NCI-H2171 treated with DMSO at 0.1 percent for 48 hours (cell line): Measurements from ENCODE around the gene LOXHD1.
A peak's percentile ranks its signal among the peaks of the same experiment; 100 is the strongest.

Experiments
- DNase-seq: peaks from one replicate; lab custom pipeline; 2025; lab: John Stamatoyannopoulos, UW

The LOXHD1 gene

GRCh38 chr18:46574743-46575115 is 82.3 kb downstream of the LOXHD1 start:
- DNase-seq: no peak

GRCh38 chr18:46574000-46574742 is 82.8 kb downstream of the LOXHD1 start:
- DNase-seq: no peak

GRCh38 chr18:46573156-46573555 is 83.9 kb downstream of the LOXHD1 start:
- DNase-seq: no peak

GRCh38 chr18:46571756-46572155 is 85.3 kb downstream of the LOXHD1 start:
- DNase-seq: no peak

DNA sequence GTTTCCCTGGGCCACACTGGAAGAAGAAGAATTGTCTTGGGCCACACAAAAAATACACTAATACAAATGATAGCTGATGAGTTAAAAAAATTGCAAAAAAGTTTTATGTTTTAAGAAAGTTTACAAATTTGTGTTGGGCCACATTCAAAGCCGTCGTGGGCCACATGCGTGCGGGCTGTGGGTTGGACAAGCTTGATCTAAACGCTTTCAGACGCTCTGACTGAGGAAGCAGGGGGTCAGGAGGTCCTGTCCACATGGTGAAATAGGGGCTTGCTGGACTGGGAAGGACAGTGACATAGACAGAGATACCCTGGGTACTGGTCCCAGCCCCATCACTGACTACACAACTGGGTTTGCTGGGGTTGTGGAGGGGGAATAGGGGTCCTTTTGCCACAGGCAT is 86.4 kb downstream of the LOXHD1 start:
- DNase-seq: no peak

- no peak for DNase-seq
Measured at GRCh38 chr18:46570134-46570533, 86.9 kb downstream of the LOXHD1 start.

GRCh38 chr18:46569211-46569610 is 87.8 kb downstream of the LOXHD1 start:
- no peak for DNase-seq

GRCh38 chr18:46567196-46567595 is 89.8 kb downstream of the LOXHD1 start:
- DNase-seq: no peak

- DNase-seq: no peak
Measured at GRCh38 chr18:46566111-46566510, 90.9 kb downstream of the LOXHD1 start.

- no peak for DNase-seq
Measured at GRCh38 chr18:46565256-46565655, 91.8 kb downstream of the LOXHD1 start.

DNA sequence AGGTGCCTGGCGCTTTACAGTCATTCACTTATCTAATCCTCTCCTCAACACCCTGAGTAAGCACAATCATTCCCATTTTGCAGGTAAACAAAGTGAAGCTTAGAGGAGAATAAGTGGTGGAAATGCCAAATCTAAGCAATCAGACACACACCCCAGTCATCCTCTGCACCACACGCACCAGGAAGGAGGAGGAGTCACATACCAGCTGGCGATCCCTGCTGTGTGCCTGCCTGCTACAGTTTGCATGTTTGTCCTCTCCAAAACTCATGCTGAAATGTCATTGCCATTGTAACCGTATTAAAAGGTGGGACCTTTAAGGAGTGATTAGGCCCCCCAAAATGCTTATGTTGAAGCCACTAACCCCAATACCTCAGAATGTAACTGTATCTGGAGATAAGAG is 93.7 kb downstream of the LOXHD1 start:
- peak; percentile 21 for DNase-seq

GRCh38 chr18:46562674-46563192 is 94.3 kb downstream of the LOXHD1 start:
- DNase-seq: no peak

DNA sequence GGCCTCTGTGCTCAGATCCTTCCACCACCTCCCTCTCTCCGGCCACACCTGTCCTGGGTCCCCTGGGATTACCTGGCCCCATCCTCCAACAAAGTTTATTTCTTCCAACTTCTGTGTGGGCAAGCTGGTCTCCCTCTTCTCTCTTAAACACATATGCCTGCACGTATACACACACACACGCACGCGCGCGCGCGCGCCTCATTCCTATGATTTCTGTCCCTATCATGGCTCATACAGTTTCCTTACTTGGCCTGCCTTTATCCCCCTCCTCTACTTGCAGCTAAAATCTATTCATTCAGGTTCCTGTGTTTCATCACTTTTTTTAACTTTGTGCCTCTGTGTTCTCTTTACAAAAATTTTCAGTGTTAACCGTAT is 96.4 kb downstream of the LOXHD1 start:
- DNase-seq: no peak

GRCh38 chr18:46559946-46560670 is 96.9 kb downstream of the LOXHD1 start:
- DNase-seq: no peak

GRCh38 chr18:46559296-46559695 is 97.7 kb downstream of the LOXHD1 start:
- no peak for DNase-seq

DNA sequence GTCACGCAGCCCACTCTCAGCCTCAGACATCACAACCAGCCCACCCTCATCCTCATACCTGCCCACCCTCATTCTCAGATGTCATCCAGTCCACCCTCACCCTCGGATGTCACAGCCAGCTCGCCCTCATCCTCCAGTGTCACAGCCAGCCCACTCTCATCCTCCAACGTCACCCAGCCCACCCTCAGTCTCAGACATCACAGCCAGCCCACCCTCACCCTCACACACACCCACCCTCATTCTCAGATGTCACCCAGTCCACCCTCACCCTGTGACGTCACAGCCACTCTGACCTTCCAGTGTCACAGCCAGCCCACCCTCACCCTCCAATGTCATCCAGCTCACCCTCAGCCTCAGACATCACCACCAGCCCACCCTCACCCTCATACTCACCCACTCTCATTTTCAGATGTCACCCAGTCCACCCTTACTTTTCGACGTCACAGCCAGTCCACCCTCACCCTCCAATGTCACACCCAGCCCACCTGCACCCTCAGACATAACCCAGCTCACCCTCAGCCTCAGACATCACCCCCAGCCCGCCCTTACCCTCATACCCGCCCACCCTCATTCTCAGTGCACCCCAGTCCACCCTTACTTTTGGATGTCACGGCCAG is 100.3 kb downstream of the LOXHD1 start:
- no peak for DNase-seq

DNA sequence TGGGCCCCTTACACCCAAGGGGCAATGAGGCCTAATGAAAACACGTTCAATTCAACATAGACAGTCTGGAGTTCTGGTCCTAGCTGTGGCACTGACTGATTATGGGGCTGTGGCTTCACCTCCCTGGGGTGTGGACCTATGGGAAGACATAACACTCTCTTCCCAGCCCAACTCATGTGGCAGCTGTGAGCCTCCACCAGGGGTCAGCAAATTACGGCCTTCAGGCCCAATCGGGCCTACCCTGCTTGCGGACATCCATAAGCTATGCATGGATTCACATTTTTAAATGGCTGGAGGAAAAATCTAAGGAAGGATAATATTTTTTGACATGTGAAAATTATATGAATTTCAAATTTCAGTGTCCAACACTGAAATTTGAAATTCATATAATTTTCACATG is 101.3 kb downstream of the LOXHD1 start:
- no peak for DNase-seq

GRCh38 chr18:46555213-46555612 is 101.8 kb downstream of the LOXHD1 start:
- DNase-seq: no peak

DNA sequence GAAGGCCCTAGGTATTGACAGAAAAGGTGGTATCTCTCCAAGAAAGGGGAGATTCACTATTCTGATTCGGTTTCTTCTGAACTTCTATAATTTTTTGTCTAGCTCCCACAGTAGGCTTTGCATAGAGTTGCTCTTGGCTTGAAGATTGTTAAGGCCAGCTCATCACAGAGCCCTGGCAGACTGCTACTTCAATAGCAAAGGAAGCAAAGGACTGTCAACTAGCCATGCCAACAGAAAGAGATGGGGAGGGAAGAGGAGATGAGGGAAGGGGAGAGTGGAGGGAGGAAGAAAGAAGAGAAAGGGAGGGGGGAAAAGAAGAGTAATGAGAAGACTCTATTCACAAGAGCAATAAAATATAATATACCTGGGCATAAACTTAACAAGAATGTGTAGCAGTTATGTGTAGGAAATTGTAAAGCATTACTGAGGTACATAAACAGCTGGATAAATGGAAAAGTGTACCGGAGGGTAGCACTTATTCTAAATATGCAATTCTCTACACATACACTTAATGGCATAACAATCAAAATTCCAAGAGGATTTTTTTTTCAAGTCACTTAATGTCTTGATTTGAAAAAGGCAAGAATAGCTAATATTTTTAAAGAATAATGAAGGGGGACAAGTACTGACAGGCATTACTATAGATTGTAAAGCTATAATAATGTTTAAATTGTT is 102.5 kb downstream of the LOXHD1 start:
- DNase-seq: no peak

- no peak for DNase-seq
Measured at GRCh38 chr18:46550609-46551008, 106.4 kb downstream of the LOXHD1 start.

- no peak for DNase-seq
Measured at GRCh38 chr18:46547520-46547919, 109.5 kb downstream of the LOXHD1 start.

- no peak for DNase-seq
Measured at GRCh38 chr18:46546111-46546640, 110.8 kb downstream of the LOXHD1 start.
